CD8-positive, alpha-beta memory T cell (primary cell): Measurements from ENCODE around the gene CSTPP1. TPM values are rescaled to one million over a fixed set of nuclear protein-coding genes. Genes with fewer than 3 reads are reported as not detected.

ENCODE experiments used
- CTCF ChIA-PET: fragments of 350-600 bp; sonication (Branson Sonifier 250); formaldehyde crosslinking; loops from one replicate; lab custom pipeline; 2021; ENCODE audit warnings: antibody characterized with exemption; lab: Charles Lee
- POLR2A ChIA-PET: fragments of 350-600 bp; sonication (Branson Sonifier 250); formaldehyde crosslinking; loops from one replicate; lab custom pipeline; 2021; ENCODE audit warnings: antibody characterized with exemption; lab: Charles Lee
- DNase-seq, 5 donors: peaks; one replicate each; pipeline versions ENCODE4 v3.0.0 to v3.0.0-alpha.2; 2020 to 2022; ENCODE audit warnings: mixed read lengths in 1 of 5
- H3K27ac ChIP-seq: one replicate; pipeline ENCODE4 v1.7.0; 2013; ENCODE audit warnings: low read depth, mild to moderate bottlenecking, low read length, moderate library complexity
- H3K27me3 ChIP-seq: 2 replicates; pipeline ENCODE4 v1.7.0; 2013; ENCODE audit warnings: low read length, mild to moderate bottlenecking; ENCODE audit not compliant: insufficient read depth, poor library complexity, severe bottlenecking
- H3K36me3 ChIP-seq: 2 replicates; pipeline ENCODE4 v1.7.0; 2013; ENCODE audit warnings: mild to moderate bottlenecking, low read length, moderate library complexity; ENCODE audit not compliant: insufficient read depth
- H3K4me1 ChIP-seq: 2 replicates; pipeline ENCODE4 v1.7.0; 2013; ENCODE audit warnings: mild to moderate bottlenecking, low read length, moderate library complexity; ENCODE audit not compliant: insufficient read depth
- H3K4me3 ChIP-seq: 2 replicates; pipeline ENCODE4 v1.7.0; 2013; ENCODE audit warnings: mild to moderate bottlenecking, low read length
- H3K9me3 ChIP-seq: 2 replicates; pipeline ENCODE4 v1.7.0; 2013; ENCODE audit warnings: mild to moderate bottlenecking, low read length
- H3K27ac Mint-ChIP-seq, 8 donors: one replicate each; pipeline ENCODE4 v1.8.0; 2020 to 2021; ENCODE audit warnings: mixed read lengths in 8 of 8, mild to moderate bottlenecking in 6 of 8, inconsistent platforms in 3 of 8, moderate library complexity in 3 of 8
- H3K27me3 Mint-ChIP-seq, 2 donors: one replicate each; pipeline ENCODE4 v1.8.0; 2020 to 2021; ENCODE audit warnings: mixed read lengths in 2 of 2, mild to moderate bottlenecking in 1 of 2, moderate library complexity in 1 of 2
- H3K36me3 Mint-ChIP-seq, 3 donors: one replicate each; pipeline ENCODE4 v1.8.0; 2020 to 2021; ENCODE audit warnings: mixed read lengths in 3 of 3, inconsistent platforms in 1 of 3, mild to moderate bottlenecking in 1 of 3
- H3K4me1 Mint-ChIP-seq, 3 donors: one replicate each; pipeline ENCODE4 v1.8.0; 2020 to 2021; ENCODE audit warnings: mixed read lengths in 3 of 3, inconsistent platforms in 1 of 3, mild to moderate bottlenecking in 1 of 3
- H3K4me3 Mint-ChIP-seq, 7 donors: one replicate each; pipeline ENCODE4 v1.8.0; 2020 to 2021; ENCODE audit warnings: mixed read lengths in 7 of 7, mild to moderate bottlenecking in 6 of 7, moderate library complexity in 4 of 7, inconsistent platforms in 2 of 7
- H3K9me3 Mint-ChIP-seq, 5 donors: one replicate each; pipeline ENCODE4 v1.8.0; 2020 to 2022; ENCODE audit warnings: mixed read lengths in 5 of 5, mild to moderate bottlenecking in 3 of 5, moderate library complexity in 2 of 5, inconsistent platforms in 1 of 5
- polyA plus RNA-seq: library from polyadenylated mRNA; unstranded; fragments of 300-500 nt; fragmentation: Illumina TruSeq; gene quantifications from one replicate; pipeline ENCODE4 v1.2.3, GENCODE V29; 2021
- total RNA-seq, 2 experiments: library from RNA; stranded (reverse); gene quantifications; one replicate each; pipeline ENCODE4 v1.2.3, GENCODE V29; 2021

The CSTPP1 gene
- total and polyA plus RNA-seq, 3 experiments from 2014 or later, result 16.9 to 19.7 (median 18.4) TPM

GRCh38 chr11:47178737-47179654 is 242.4 kb downstream of the CSTPP1 start:
- peak overlapping the region in 5 of 8 donors; percentile 52 to 87 (median 75) for H3K27ac Mint-ChIP-seq

GRCh38 chr11:47179655-47179991 is 243.1 kb downstream of the CSTPP1 start:
- Mint-ChIP-seq H3K9me3 (peaks cover 0 to 4% (median 0%) of the 10 kb centered on the region in 5 donors), H3K27me3 (peaks cover 10 to 21% of the 10 kb centered on the region in 2 donors), H3K4me3 (peak overlapping the region in 1 of 7 donors; percentile 36), H3K27ac (peak overlapping the region in 2 of 8 donors; percentile 75 to 87), H3K4me1 (peaks cover 17 to 34% (median 23%) of the 10 kb centered on the region in 3 donors), H3K36me3 (peaks cover 0 to 25% (median 0%) of the 10 kb centered on the region in 3 donors)
- Histone ChIP-seq H3K9me3 (no peaks in the 10 kb centered on the region), H3K27ac (no peak overlapping the region), H3K36me3 (peaks cover 6% of the 10 kb centered on the region), H3K4me1 (peaks cover 22% of the 10 kb centered on the region), H3K27me3 (peaks cover 9% of the 10 kb centered on the region), H3K4me3 (no peak overlapping the region)
- peak in 2 of 5 donors; percentile 19 to 39 for DNase-seq
- ChIA-PET POLR2A (interaction anchor here (1.0 kb wide), 2 partner anchors 35 to 69 kb away, joined by 3 read pairs; partner anchors contain the start of genes ACP2 and DDB2), CTCF (interaction anchor here (0.9 to 3.7 kb wide), 5 partner anchors 19 to 274 kb away, joined by 3 to 18 read pairs (median 3); no protein-coding TSS in a partner anchor)

More at GRCh38 chr11:47178737-47179654, 242.4 kb downstream of the CSTPP1 start:
- H3K27me3 Mint-ChIP-seq, result peaks cover 4 to 18% of the 10 kb centered on the region in 2 donors
- DNase-seq, result no peak
- Histone ChIP-seq H3K27ac (no peak overlapping the region), H3K36me3 (peaks cover 8% of the 10 kb centered on the region), H3K27me3 (peaks cover 3% of the 10 kb centered on the region), H3K4me1 (peaks cover 22% of the 10 kb centered on the region), H3K4me3 (no peak overlapping the region), H3K9me3 (no peaks in the 10 kb centered on the region)
- ChIA-PET POLR2A (interaction anchor here (1.0 to 2.4 kb wide), 3 partner anchors 36 to 69 kb away, joined by 3 to 15 read pairs (median 3); partner anchors contain the start of genes ACP2 and DDB2), CTCF (interaction anchor here (0.9 to 3.7 kb wide), 15 partner anchors 8 to 275 kb away, joined by 3 to 21 read pairs (median 5); partner anchors contain the start of genes ACP2, DDB2, MADD and PACSIN3)
- H3K9me3 Mint-ChIP-seq, result peaks cover 0 to 4% (median 0%) of the 10 kb centered on the region in 5 donors
- H3K4me1 Mint-ChIP-seq, result peaks cover 18 to 37% (median 25%) of the 10 kb centered on the region in 3 donors
- peaks cover 0 to 26% (median 0%) of the 10 kb centered on the region in 3 donors for H3K36me3 Mint-ChIP-seq
- H3K4me3 Mint-ChIP-seq, result peak overlapping the region in 2 of 7 donors; percentile 36 to 66

GRCh38 chr11:47180006-47180787 is 243.6 kb downstream of the CSTPP1 start:
- H3K27me3 ChIP-seq, result peaks cover 13% of the 10 kb centered on the region
- no peaks in the 10 kb centered on the region for H3K9me3 ChIP-seq
- peaks cover 19% of the 10 kb centered on the region for H3K4me1 ChIP-seq
- H3K4me1 Mint-ChIP-seq, result peaks cover 17 to 28% (median 20%) of the 10 kb centered on the region in 3 donors
- H3K4me3 Mint-ChIP-seq, result no peak overlapping the region
- peaks cover 0 to 4% (median 0%) of the 10 kb centered on the region in 5 donors for H3K9me3 Mint-ChIP-seq
- peaks cover 14 to 21% of the 10 kb centered on the region in 2 donors for H3K27me3 Mint-ChIP-seq
- no peak overlapping the region for H3K27ac Mint-ChIP-seq
- no peak overlapping the region for H3K4me3 ChIP-seq
- peaks cover 0 to 19% (median 0%) of the 10 kb centered on the region in 3 donors for H3K36me3 Mint-ChIP-seq
- H3K27ac ChIP-seq, result no peak overlapping the region
- DNase-seq, result no peak
- H3K36me3 ChIP-seq, result peaks cover under 1% of the 10 kb centered on the region
- POLR2A ChIA-PET, result interaction anchor here (1.0 kb wide), 2 partner anchors 35 to 68 kb away, joined by 3 read pairs; partner anchors contain the start of genes ACP2 and DDB2
- CTCF ChIA-PET, result interaction anchor here (0.9 to 3.7 kb wide), 6 partner anchors 19 to 232 kb away, joined by 3 to 18 read pairs (median 4); partner anchors contain the start of gene DDB2

GRCh38 chr11:47181271-47181670 is 244.7 kb downstream of the CSTPP1 start:
- Mint-ChIP-seq H3K4me3 (no peak overlapping the region), H3K9me3 (peaks cover 0 to 2% (median 0%) of the 10 kb centered on the region in 5 donors), H3K4me1 (peaks cover 9 to 19% (median 9%) of the 10 kb centered on the region in 3 donors), H3K36me3 (peaks cover 0 to 9% (median 0%) of the 10 kb centered on the region in 3 donors), H3K27ac (no peak overlapping the region), H3K27me3 (peaks cover 14 to 21% of the 10 kb centered on the region in 2 donors)
- Histone ChIP-seq H3K27ac (no peak overlapping the region), H3K9me3 (no peaks in the 10 kb centered on the region), H3K4me1 (peaks cover 14% of the 10 kb centered on the region), H3K4me3 (no peak overlapping the region), H3K36me3 (no peaks in the 10 kb centered on the region), H3K27me3 (peaks cover 19% of the 10 kb centered on the region)
- ChIA-PET POLR2A (no interaction called here), CTCF (interaction anchor here (1.1 to 2.7 kb wide), 3 partner anchors 30 to 90 kb away, joined by 3 to 6 read pairs (median 5); partner anchors contain the start of gene DDB2)
- DNase-seq, result no peak

GRCh38 chr11:47182380-47182779 is 245.8 kb downstream of the CSTPP1 start:
- peaks cover 22% of the 10 kb centered on the region for H3K27me3 ChIP-seq
- H3K9me3 ChIP-seq, result no peaks in the 10 kb centered on the region
- no peaks in the 10 kb centered on the region for H3K36me3 ChIP-seq
- Mint-ChIP-seq H3K4me1 (peaks cover 11 to 20% (median 11%) of the 10 kb centered on the region in 3 donors), H3K36me3 (no peaks in the 10 kb centered on the region), H3K27ac (peak overlapping the region in 1 of 8 donors; percentile 32), H3K27me3 (peaks cover 18 to 19% of the 10 kb centered on the region in 2 donors), H3K4me3 (no peak overlapping the region), H3K9me3 (no peaks in the 10 kb centered on the region)
- H3K4me1 ChIP-seq, result peaks cover 21% of the 10 kb centered on the region
- CTCF ChIA-PET, result interaction anchor here (2.7 kb wide), 1 partner anchor 89 kb away, joined by 6 read pairs; no protein-coding TSS in a partner anchor
- POLR2A ChIA-PET, result interaction anchor here (0.8 kb wide), 1 partner anchor 32 kb away, joined by 3 read pairs; no protein-coding TSS in a partner anchor
- DNase-seq, result no peak
- H3K27ac ChIP-seq, result no peak overlapping the region
- H3K4me3 ChIP-seq, result no peak overlapping the region

GRCh38 chr11:47183031-47183856 is 246.7 kb downstream of the CSTPP1 start:
- peaks cover 22% of the 10 kb centered on the region for H3K27me3 ChIP-seq
- no peak overlapping the region for H3K27ac Mint-ChIP-seq
- no peaks in the 10 kb centered on the region for H3K36me3 Mint-ChIP-seq
- H3K36me3 ChIP-seq, result no peaks in the 10 kb centered on the region
- no peaks in the 10 kb centered on the region for H3K9me3 Mint-ChIP-seq
- no peak overlapping the region for H3K27ac ChIP-seq
- CTCF ChIA-PET, result interaction anchor here (2.7 kb wide), 1 partner anchor 88 kb away, joined by 6 read pairs; no protein-coding TSS in a partner anchor
- DNase-seq, result no peak
- no peaks in the 10 kb centered on the region for H3K9me3 ChIP-seq
- no peak overlapping the region for H3K4me3 ChIP-seq
- peaks cover 13% of the 10 kb centered on the region for H3K4me1 ChIP-seq
- H3K4me1 Mint-ChIP-seq, result peaks cover 5 to 16% (median 5%) of the 10 kb centered on the region in 3 donors
- POLR2A ChIA-PET, result interaction anchor here (0.8 kb wide), 1 partner anchor 31 kb away, joined by 3 read pairs; no protein-coding TSS in a partner anchor
- no peak overlapping the region for H3K4me3 Mint-ChIP-seq
- peaks cover 18 to 27% of the 10 kb centered on the region in 2 donors for H3K27me3 Mint-ChIP-seq
